ENCODE measurements around the gene SAA4. TPM values are rescaled to one million over a fixed set of nuclear protein-coding genes. Genes with fewer than 3 reads are reported as not detected.
A peak's percentile ranks its signal among the peaks of the same experiment; 100 is the strongest.

SAA4 gene
- total and polyA plus RNA-seq, 2 experiments from 2014 or later = not detected

DNA sequence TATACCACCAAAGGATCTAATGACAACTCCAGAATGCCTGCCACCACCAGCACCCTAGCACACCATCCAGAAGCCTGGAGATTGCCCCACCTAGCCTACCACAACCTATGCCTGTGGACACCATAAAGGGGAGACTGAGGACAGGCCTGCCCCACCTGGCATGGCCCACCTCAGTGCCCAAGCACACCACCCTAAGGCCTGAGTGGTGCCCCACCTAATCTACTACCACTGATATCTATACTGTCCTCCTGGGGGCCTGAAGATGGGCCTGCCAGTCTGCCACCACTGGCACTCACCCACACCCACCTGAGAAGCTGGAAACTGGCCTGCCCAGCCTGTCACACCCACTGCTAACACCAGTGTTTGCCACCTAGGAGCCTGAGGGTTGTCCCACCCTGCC, 31.8 kb downstream of the SAA4 start (continued):
- TF ChIP-seq, protein P1, sequence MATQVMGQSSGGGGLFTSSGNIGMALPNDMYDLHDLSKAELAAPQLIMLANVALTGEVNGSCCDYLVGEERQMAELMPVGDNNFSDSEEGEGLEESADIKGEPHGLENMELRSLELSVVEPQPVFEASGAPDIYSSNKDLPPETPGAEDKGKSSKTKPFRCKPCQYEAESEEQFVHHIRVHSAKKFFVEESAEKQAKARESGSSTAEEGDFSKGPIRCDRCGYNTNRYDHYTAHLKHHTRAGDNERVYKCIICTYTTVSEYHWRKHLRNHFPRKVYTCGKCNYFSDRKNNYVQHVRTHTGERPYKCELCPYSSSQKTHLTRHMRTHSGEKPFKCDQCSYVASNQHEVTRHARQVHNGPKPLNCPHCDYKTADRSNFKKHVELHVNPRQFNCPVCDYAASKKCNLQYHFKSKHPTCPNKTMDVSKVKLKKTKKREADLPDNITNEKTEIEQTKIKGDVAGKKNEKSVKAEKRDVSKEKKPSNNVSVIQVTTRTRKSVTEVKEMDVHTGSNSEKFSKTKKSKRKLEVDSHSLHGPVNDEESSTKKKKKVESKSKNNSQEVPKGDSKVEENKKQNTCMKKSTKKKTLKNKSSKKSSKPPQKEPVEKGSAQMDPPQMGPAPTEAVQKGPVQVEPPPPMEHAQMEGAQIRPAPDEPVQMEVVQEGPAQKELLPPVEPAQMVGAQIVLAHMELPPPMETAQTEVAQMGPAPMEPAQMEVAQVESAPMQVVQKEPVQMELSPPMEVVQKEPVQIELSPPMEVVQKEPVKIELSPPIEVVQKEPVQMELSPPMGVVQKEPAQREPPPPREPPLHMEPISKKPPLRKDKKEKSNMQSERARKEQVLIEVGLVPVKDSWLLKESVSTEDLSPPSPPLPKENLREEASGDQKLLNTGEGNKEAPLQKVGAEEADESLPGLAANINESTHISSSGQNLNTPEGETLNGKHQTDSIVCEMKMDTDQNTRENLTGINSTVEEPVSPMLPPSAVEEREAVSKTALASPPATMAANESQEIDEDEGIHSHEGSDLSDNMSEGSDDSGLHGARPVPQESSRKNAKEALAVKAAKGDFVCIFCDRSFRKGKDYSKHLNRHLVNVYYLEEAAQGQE (IDR thresholded peaks at IDR 0.05; ENCODE audit: unreplicated experiment) = no peak
- TF ChIP-seq ZNF114 (CRISPR knock-in tag; IDR thresholded peaks at IDR 0.05) (no peak), STAT1 (IDR thresholded peaks at IDR 0.05; ENCODE audit: unreplicated experiment) (no peak)

DNA sequence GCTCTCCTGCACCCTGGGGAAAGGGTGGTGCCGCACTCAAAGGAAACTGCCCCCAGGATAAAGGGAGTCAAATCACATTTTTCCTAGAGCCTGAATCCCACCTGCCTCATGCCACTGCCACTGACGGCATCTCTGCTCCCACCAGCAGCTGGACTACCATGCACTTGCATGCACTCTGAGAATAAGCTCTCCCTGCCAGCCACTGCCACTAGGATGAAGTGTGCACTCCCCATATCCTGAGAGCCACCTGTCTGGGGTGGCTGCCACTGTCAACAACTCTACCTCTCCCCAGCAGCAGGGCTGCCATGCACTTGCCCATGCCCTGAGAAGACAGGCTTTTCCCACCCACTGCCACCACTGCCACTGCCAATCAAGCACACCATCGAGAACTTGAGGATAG, 32.4 kb downstream of the SAA4 start:
- H3K4me2 ChIP-seq = no peak overlapping the region
- H3K27me3 Mint-ChIP-seq (ENCODE audit: insufficient read depth, low read depth, poor library complexity) = peaks cover 3% of the 10 kb centered on the region
- no peaks in the 10 kb centered on the region for H3K4me1 Mint-ChIP-seq
- no peak overlapping the region for H3K4me3 Mint-ChIP-seq
- no peaks in the 10 kb centered on the region for H3F3A ChIP-seq (replicated peaks; ENCODE audit: low read depth)
- ATAC-seq = no peak; the same call in 2 of the 3 replicates
- peak overlapping the region; percentile 84 for H2AFZ ChIP-seq
- no peak overlapping the region for H3K27ac ChIP-seq (ENCODE audit: low read depth)
- no peak overlapping the region for H3K4me3 ChIP-seq
- H3K27me3 ChIP-seq (ENCODE audit: insufficient read depth) = peaks cover 10% of the 10 kb centered on the region
- no peak for DNase-seq (ENCODE audit: low spot score)
- no peak overlapping the region for H3K27ac Mint-ChIP-seq
- H3K9me2 ChIP-seq (ENCODE audit: insufficient read depth) = no peaks in the 10 kb centered on the region
- 0 out of 3 replicates have a peak, but pooled peaks cover 2% of the 10 kb centered on the region for H3K9me3 Mint-ChIP-seq
- H3K4me1 ChIP-seq (ENCODE audit: insufficient read depth) = no peaks in the 10 kb centered on the region
- no peaks in the 10 kb centered on the region for H3K79me2 ChIP-seq (replicated peaks; ENCODE audit: insufficient read depth)
- H4K20me1 ChIP-seq (replicated peaks; ENCODE audit: insufficient read depth) = no peaks in the 10 kb centered on the region
- no peaks in the 10 kb centered on the region for H3K36me3 ChIP-seq (ENCODE audit: insufficient read depth)
- no peaks in the 10 kb centered on the region for H3K36me3 Mint-ChIP-seq (ENCODE audit: low read depth)
- TF ChIP-seq EZH2phosphoT487 (IDR thresholded peaks at IDR 0.05; ENCODE audit: unreplicated experiment) (no peak), EZH2 (IDR thresholded peaks at IDR 0.05; ENCODE audit: low read depth, unreplicated experiment) (no peak), NANOG (IDR thresholded peaks at IDR 0.05; ENCODE audit: borderline replicate concordance) (no peak), CREB1 (CRISPR knock-in tag; IDR thresholded peaks at IDR 0.05; ENCODE audit: low read depth) (no peak), JUNB (IDR thresholded peaks at IDR 0.05; ENCODE audit: unreplicated experiment) (no peak), ZNF331 (CRISPR knock-in tag; IDR thresholded peaks at IDR 0.05; ENCODE audit: low read depth) (no peak), POLR2AphosphoS5 (IDR thresholded peaks at IDR 0.05; ENCODE audit: low read depth) (no peak), ZNF114 (CRISPR knock-in tag; IDR thresholded peaks at IDR 0.05) (no peak), STAT1 (IDR thresholded peaks at IDR 0.05; ENCODE audit: unreplicated experiment) (no peak)
- TF ChIP-seq, protein P2, sequence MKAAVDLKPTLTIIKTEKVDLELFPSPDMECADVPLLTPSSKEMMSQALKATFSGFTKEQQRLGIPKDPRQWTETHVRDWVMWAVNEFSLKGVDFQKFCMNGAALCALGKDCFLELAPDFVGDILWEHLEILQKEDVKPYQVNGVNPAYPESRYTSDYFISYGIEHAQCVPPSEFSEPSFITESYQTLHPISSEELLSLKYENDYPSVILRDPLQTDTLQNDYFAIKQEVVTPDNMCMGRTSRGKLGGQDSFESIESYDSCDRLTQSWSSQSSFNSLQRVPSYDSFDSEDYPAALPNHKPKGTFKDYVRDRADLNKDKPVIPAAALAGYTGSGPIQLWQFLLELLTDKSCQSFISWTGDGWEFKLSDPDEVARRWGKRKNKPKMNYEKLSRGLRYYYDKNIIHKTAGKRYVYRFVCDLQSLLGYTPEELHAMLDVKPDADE (IDR thresholded peaks at IDR 0.05) = no peak
- TF ChIP-seq, protein P3, sequence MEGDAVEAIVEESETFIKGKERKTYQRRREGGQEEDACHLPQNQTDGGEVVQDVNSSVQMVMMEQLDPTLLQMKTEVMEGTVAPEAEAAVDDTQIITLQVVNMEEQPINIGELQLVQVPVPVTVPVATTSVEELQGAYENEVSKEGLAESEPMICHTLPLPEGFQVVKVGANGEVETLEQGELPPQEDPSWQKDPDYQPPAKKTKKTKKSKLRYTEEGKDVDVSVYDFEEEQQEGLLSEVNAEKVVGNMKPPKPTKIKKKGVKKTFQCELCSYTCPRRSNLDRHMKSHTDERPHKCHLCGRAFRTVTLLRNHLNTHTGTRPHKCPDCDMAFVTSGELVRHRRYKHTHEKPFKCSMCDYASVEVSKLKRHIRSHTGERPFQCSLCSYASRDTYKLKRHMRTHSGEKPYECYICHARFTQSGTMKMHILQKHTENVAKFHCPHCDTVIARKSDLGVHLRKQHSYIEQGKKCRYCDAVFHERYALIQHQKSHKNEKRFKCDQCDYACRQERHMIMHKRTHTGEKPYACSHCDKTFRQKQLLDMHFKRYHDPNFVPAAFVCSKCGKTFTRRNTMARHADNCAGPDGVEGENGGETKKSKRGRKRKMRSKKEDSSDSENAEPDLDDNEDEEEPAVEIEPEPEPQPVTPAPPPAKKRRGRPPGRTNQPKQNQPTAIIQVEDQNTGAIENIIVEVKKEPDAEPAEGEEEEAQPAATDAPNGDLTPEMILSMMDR (conservative IDR thresholded peaks at IDR 0.05; ENCODE audit: low read depth in 2 of 2) = no peak
- TF ChIP-seq, protein P1 (IDR thresholded peaks at IDR 0.05; ENCODE audit: unreplicated experiment) = no peak

Data from GM23338 (cell line).